HG02870 (cell line): ENCODE data around the gene MAPKAPK2.

ENCODE experiments used
- ATAC-seq: cut with Tn5 transposase; IDR thresholded peaks from one replicate; pipeline ENCODE4 v1.9.1; 2021; ENCODE audit warnings: mild to moderate bottlenecking, moderate library complexity; ENCODE audit not compliant: unreplicated experiment

The MAPKAPK2 gene

GRCh38 chr1:206700445-206701036 is 15.8 kb downstream of the MAPKAPK2 start:
- no peak for ATAC-seq

- ATAC-seq: no peak
These were observed 17.6 kb downstream of the MAPKAPK2 start for GRCh38 chr1:206702260-206702659.

DNA sequence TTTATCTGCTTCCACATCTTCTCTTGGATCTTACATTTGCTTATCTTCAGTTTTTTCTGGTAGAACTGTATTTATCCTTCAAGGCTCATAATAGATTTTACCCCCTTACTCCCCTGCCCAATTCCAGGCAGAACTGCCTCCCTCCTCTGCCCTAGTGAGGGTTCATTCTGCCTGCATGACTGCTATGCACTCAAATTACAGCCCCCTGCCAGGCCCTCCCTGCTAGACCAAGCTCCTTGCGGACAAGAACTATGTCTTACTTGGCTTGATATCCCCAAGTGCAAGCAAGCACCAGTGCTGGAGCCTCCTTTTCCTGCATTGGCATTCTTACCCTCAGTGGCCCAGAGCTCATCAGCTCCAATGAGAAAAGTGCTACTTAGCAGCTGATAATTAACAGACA is 18.1 kb downstream of the MAPKAPK2 start:
- no peak for ATAC-seq

- peak; percentile 54 for ATAC-seq
These were observed 19.0 kb downstream of the MAPKAPK2 start for GRCh38 chr1:206703661-206704060.

DNA sequence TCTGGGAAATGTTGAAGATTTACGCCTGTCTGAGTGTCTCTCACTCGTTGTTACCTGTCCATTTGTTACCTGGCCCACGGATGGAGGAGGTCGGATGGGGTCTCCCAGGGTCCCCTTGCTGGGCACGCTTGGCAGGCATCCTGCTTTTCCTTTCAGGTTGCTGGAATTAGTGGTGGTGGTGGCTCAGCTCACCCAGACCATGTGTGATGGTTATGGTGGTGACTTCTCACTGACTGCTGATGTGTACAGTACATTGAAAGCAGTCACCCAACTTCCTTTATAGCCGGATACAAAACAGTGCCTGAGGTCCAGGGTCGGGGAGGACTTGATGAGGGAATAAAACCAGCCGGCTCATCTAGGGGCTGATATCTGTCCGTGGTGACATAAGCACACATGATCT is 19.5 kb downstream of the MAPKAPK2 start:
- ATAC-seq: no peak

DNA sequence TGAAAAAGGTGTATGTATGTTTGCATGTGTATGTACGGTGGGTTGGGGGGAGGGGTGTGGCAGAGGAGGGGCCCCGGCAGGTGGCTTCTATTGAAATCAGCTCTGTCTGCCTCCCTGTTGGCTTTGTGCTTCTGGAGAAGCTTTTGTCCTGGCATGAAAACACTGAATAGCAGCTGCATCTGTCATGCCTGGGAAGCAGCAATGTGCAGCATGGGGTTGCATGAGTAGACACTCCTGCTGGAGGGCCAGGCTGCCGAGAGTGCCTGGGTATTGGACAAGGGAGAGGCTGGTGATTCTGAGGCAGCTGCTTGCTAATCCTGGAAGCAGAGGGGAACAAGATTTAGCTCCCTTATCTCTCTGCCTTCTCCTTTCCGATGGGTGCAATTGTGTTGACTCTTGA is 20.5 kb downstream of the MAPKAPK2 start:
- ATAC-seq: no peak

GRCh38 chr1:206705726-206706297 is 21.1 kb downstream of the MAPKAPK2 start:
- no peak for ATAC-seq

GRCh38 chr1:206706298-206706791 is 21.6 kb downstream of the MAPKAPK2 start:
- ATAC-seq: no peak

- no peak for ATAC-seq
These were observed 22.2 kb downstream of the MAPKAPK2 start for GRCh38 chr1:206706806-206707366.

DNA sequence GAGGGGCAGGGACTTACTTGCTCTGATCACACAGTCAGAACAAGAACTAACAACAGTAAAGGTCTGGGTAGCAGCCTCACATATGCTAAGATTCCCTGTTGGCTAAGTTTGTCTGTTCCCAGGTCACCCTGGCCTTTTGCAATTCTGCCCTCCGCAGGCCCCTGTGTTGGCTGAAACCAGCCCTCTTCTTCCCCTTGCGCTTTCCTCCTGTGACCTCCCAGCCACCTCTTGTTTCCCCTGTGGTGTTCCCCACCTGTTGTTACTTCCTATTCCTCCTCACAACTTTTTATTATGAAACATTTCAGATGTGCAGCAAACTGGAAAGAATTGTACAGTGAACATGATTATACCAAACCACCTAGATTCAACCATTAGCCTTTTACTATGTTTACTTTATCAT is 23.4 kb downstream of the MAPKAPK2 start:
- ATAC-seq: peak; percentile 55

- no peak for ATAC-seq
These were observed 24.2 kb downstream of the MAPKAPK2 start for GRCh38 chr1:206708882-206709281.

GRCh38 chr1:206709322-206709721 is 24.6 kb downstream of the MAPKAPK2 start:
- ATAC-seq: no peak

- no peak for ATAC-seq
These were observed 25.2 kb downstream of the MAPKAPK2 start for GRCh38 chr1:206709772-206710459.

- no peak for ATAC-seq
These were observed 25.7 kb downstream of the MAPKAPK2 start for GRCh38 chr1:206710460-206710823.

DNA sequence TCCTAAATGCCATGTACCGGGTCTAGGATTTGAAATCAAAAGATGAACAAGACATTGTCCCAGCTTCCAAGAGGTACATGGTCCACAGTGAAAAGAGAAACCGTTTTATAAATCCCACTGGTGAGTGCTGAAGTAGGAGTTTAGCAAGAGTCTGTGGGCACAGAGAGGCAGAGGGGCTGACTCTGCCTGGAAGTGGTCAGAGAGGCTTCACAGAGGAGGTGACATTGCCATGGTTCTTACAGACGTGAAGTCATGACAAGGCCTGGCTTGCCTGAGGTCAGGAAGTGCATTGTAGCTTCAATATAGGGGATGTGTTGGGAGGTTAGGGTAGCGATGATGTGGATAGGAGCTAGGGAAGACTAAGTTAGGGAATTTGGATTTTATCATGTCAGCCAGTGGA is 28.4 kb downstream of the MAPKAPK2 start:
- no peak for ATAC-seq

DNA sequence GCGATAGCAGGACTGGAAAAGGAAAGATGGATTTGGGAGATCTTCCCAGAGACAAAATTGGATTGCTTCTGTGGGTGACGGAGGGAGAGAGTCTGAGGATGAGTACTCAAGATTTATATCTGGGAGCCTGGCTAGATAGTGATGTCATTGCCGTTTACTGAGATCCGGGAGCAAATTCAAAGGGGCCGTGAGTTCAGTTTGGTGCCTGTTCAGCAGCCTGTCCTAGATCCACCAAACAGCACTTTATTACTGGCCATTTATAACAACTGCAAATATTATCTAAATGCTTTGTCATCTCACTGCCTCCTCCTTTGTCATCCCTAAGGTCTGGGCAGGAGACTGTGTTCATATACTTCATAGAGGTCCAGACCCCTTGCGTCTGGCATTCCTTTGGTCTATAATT is 29.2 kb downstream of the MAPKAPK2 start:
- no peak for ATAC-seq

DNA sequence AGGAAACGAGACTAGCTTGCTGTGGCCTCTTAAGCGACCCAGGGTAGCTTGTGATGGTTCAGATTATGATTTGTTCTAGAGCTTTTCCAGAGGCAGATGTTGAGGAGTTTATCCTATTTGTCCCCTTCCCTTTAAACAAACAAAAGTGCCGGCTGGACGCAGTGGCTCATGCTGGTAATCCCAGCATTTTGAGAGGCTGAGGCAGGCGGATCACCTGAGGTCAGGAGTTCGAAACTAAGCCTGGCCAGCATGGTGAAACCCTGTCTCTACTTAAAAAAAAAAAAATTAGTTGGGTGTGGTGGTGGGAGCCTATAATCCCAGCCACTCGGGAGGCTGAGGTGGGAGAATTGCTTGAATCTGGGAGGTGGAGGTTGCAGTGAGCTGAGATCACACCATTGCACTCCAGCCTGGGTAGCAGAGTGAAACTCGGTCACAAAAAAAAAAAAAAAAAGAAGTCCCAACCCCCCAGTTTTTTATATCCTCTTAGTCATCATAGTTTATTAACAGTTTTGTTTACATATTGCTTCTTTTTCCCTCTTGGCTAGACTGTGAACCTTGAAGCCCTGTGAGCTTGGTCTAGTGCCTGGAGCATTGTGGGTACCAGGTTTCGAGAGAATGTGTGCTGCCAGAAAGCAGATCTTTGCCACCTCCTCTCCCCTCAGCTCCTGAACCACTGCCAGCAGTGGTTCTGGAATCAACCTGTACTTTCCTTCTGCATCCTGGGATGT is 29.8 kb downstream of the MAPKAPK2 start:
- ATAC-seq: no peak

DNA sequence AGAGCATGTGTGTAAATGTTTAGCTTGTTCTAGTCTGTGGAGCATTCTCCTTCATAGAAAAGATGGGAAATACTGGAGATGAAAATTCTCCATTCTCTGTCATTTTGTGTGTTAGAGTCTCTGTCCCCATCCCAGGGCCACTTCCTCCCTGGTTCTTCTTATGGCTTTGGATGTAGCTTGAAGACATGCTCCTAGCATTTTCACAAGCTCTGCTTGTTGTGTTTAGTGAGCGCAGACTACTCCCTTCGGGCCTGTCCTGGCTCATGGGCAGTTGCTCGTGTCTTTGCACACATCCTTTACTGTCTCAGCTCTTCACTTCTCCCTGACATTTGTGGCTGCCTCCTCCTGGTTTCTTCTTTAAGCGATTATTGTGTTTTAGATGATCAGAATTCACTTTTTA is 30.4 kb downstream of the MAPKAPK2 start:
- no peak for ATAC-seq

DNA sequence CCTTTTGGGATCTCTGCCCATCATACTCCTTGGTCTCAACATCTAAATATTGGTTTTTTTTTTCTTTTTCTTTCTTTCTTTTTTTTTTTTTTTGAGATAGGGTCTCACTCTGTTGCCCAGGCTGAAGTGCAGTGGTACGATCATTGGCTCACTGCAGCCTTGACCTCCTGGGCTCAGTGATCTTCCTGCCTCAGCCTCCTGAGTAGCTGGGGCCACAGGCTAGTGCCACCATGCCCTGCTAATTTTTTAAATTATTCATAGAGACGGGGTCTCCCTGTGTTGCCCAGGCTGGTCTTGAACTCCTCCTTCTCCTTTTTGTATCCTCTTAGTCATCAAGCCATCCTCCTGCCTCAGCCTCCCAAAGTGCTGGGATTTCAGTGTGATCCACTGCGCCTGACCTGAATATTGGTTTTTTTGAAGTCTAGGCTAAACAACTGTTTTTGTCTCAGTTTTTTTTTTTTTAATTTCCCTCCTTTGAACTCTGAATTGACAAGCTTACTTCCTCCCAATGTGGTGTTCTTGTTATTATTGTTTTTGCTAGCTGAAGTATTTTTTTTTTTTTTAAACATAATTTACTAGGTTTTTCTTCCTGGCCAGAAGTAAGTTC is 30.9 kb downstream of the MAPKAPK2 start:
- ATAC-seq: no peak

DNA sequence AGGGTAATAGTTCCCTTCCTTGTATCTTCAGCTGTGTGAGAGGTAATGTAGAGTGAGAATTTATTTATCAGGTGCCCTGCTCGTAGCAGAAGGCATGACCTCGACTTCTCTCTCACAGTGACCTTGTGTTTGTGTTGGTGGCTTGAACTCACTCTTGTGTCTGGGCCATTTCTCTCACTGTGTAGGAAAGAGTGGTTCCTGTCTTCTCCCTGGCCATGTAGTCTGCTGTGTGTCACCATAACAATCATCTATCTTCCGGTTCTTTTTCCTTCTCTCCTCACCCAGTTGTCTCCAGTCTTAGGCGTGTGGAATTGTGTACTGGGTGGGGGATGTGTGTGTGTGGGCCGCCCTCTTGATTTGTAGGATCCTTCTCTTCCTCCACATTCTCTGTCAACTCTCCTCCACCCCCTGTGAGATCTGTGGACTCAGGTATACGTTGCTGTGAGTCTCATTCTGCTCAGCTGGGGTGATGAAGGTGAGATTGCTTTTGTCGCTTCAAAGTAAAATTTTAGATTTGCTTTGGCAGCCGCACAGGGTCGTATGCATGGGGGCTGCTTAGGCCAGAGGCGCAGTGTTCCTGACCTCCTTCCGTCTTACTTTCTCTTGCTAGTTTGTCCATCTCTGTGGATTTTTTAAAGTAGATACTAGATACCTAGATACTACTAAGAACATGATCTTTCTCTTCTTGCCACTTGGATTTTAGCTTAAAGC is 31.6 kb downstream of the MAPKAPK2 start:
- no peak for ATAC-seq
